Hepatocyte (in vitro differentiated cells): ENCODE measurements around the gene ERC2.

Experiments
- EZH2 ChIP-seq: fragments of 200-600 bp; sonication (generic); IDR thresholded peaks from 2 replicates; pipeline ENCODE4 v1.6.1; 2016; ENCODE audit warnings: antibody characterized with exemption, mild to moderate bottlenecking, borderline replicate concordance
- TF ChIP-seq, protein P1 (sequence below): fragments of 200-600 bp; sonication (generic); IDR thresholded peaks from 2 replicates; pipeline ENCODE4 v1.5.1; 2016; ENCODE audit warnings: antibody characterized with exemption, mild to moderate bottlenecking; ENCODE audit not compliant: poor library complexity

DNA sequence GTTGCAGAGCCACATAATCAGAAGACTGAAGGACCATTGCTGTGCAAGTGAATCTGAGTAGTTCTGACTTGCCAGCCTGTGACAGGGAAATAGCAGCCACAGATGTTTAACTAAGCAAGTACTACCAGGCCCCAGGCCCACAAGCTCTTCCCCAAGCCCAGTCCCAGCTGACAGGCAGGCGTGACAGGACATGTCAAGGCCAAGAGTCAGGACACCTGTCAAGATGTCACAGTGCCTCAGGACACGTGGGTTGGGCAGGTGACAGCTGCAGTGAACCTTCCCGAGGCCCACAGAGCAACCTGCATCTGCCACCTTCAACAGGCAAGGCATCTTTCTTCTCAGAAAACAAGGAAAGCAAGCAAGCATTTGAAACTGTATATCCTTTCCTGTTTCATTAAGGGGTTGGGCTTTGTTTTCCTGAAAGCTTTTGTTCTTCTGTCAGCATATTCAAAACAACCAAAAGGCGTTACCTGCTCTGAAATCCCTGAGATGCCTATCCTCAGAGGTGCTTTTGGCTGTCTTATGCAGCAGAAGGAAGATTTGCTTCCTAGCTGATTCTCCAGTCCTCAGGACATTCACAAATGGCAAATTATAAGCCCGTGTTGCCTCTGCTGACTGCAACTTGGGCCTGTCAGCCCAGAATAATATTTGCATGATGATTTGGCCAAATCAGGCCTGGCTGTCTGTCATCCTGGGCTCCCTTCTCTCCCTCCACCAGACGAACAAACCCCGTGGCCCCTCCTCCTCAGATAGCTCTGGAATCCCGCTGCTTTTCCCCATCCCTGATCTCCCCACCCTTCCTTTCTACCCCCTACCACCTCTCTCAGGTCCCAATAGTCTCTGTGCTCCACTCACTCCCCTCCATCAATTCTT is 809.3 kb downstream of the ERC2 start:
- TF ChIP-seq, protein P1, sequence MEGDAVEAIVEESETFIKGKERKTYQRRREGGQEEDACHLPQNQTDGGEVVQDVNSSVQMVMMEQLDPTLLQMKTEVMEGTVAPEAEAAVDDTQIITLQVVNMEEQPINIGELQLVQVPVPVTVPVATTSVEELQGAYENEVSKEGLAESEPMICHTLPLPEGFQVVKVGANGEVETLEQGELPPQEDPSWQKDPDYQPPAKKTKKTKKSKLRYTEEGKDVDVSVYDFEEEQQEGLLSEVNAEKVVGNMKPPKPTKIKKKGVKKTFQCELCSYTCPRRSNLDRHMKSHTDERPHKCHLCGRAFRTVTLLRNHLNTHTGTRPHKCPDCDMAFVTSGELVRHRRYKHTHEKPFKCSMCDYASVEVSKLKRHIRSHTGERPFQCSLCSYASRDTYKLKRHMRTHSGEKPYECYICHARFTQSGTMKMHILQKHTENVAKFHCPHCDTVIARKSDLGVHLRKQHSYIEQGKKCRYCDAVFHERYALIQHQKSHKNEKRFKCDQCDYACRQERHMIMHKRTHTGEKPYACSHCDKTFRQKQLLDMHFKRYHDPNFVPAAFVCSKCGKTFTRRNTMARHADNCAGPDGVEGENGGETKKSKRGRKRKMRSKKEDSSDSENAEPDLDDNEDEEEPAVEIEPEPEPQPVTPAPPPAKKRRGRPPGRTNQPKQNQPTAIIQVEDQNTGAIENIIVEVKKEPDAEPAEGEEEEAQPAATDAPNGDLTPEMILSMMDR: no peak
- TF ChIP-seq EZH2: no peak
